GM12892 (cell line): Measurements from ENCODE around the gene CAMK2B.

Experiments used
- POLR2A ChIP-seq: IDR thresholded peaks from 2 replicates; pipeline ENCODE4 v1.6.1; 2011; ENCODE audit warnings: low read depth, low read length, control low read depth
- POLR2AphosphoS5 ChIP-seq: IDR thresholded peaks from 2 replicates; pipeline ENCODE4 v1.6.1; 2011; ENCODE audit warnings: low read depth, low read length, control low read depth

DNA sequence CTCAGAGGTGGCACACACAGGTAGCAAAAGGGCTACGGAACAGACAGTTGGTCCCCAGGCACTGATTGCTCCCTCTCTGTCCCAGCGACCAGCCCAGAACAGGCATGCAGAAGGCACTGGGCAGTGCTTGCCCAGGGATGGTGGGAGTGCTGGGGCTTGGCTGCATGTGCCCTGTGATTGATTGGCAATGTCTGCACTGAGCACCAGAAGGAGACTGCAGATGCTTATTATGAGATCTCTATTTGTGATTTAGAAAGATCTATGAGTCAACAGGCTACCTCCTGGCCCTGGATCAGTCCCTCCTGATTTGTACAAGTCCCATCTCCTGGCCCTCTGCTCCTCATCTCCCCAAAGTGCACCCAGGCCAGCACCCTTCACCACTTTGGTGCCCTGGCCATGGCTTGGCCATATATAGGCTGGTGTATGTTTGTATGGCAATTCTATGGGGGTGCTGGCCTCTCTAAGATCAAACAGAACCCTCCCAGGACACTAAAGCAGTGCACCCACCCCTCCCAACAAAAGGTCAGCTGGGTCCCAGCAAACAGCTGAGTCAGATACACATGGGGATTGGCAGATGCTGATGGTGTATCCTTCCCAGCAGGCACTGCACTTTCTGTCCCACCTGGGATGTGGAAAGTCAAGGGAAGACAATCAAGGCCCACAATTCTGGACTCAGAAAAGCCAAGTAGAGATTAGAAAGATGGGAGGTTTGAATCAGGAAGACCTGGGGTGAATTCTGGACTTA is 30.9 kb downstream of the CAMK2B start:
- TF ChIP-seq POLR2AphosphoS5 (no peak), POLR2A (no peak)
